Trophoblast cell (in vitro differentiated cells and primary cell): ENCODE results near the gene ARRDC5.
"Not testable (repeated sequence)": the region's sequence is repeated elsewhere in the genome, so short reads cannot be mapped to it uniquely, and the experiment has no call there.

Experiments
- DNase-seq, 2 donors: peaks; one replicate each; pipeline ENCODE4 v3.0.0-alpha.2; 2016
- H2AFZ ChIP-seq: 2 replicates; pipeline ENCODE4 v1.6.1; 2013; ENCODE audit warnings: low read length, moderate library complexity, mild to moderate bottlenecking; ENCODE audit not compliant: insufficient read depth, poor library complexity
- H2AK5ac ChIP-seq: 2 replicates; pipeline ENCODE4 v1.6.1; 2013; ENCODE audit warnings: mild to moderate bottlenecking, low read length
- H2BK120ac ChIP-seq: 2 replicates; pipeline ENCODE4 v1.6.1; 2013; ENCODE audit warnings: low read length, mild to moderate bottlenecking, moderate library complexity; ENCODE audit not compliant: insufficient read depth, poor library complexity
- H2BK12ac ChIP-seq: 2 replicates; pipeline ENCODE4 v1.6.1; 2013; ENCODE audit warnings: mild to moderate bottlenecking, low read length, moderate library complexity
- H2BK5ac ChIP-seq: 2 replicates; pipeline ENCODE4 v1.6.1; 2013; ENCODE audit warnings: low read length, low read depth, moderate library complexity, mild to moderate bottlenecking; ENCODE audit not compliant: poor library complexity
- H3K14ac ChIP-seq: 2 replicates; pipeline ENCODE4 v1.6.1; 2013; ENCODE audit warnings: mild to moderate bottlenecking, low read length
- H3K18ac ChIP-seq: 2 replicates; pipeline ENCODE4 v1.6.1; 2013; ENCODE audit warnings: mild to moderate bottlenecking, low read length
- H3K23ac ChIP-seq: 2 replicates; pipeline ENCODE4 v1.6.1; 2013; ENCODE audit warnings: low read length
- H3K27ac ChIP-seq: 2 replicates; pipeline ENCODE4 v1.5.1; 2013; ENCODE audit warnings: low read depth, mild to moderate bottlenecking, inconsistent platforms, low read length, moderate library complexity
- H3K27me3 ChIP-seq: 2 replicates; pipeline ENCODE4 v1.6.1; 2013; ENCODE audit warnings: inconsistent platforms, mild to moderate bottlenecking, low read length, moderate library complexity; ENCODE audit not compliant: insufficient read depth
- H3K36me3 ChIP-seq, 2 experiments: 1 replicate in 1 of 2; 2 replicates in 1 of 2; pipeline ENCODE4 v1.6.1; 2013; ENCODE audit warnings: low read length in 2 of 2, mild to moderate bottlenecking in 2 of 2, moderate library complexity in 1 of 2; ENCODE audit not compliant: insufficient read depth in 2 of 2, control insufficient read depth in 1 of 2
- H3K4ac ChIP-seq: 2 replicates; pipeline ENCODE4 v1.6.1; 2013; ENCODE audit warnings: low read depth, mild to moderate bottlenecking, low read length, moderate library complexity
- H3K4me1 ChIP-seq, 2 experiments: 1 replicate in 1 of 2; 2 replicates in 1 of 2; pipeline ENCODE4 v1.6.1; 2013; ENCODE audit warnings: low read length in 2 of 2, mild to moderate bottlenecking in 2 of 2, moderate library complexity in 1 of 2; ENCODE audit not compliant: insufficient read depth in 2 of 2, control insufficient read depth in 1 of 2
- H3K4me2 ChIP-seq: 2 replicates; pipeline ENCODE4 v1.6.1; 2013; ENCODE audit warnings: inconsistent platforms, mild to moderate bottlenecking, low read length, moderate library complexity
- H3K4me3 ChIP-seq: 2 replicates; pipeline ENCODE4 v1.5.1; 2013; ENCODE audit warnings: mild to moderate bottlenecking, low read depth, low read length, inconsistent platforms
- H3K79me1 ChIP-seq: one replicate; pipeline ENCODE4 v1.6.1; 2013; ENCODE audit warnings: low read length
- H3K79me2 ChIP-seq: 2 replicates; pipeline ENCODE4 v1.6.1; 2013; ENCODE audit warnings: low read length, mild to moderate bottlenecking; ENCODE audit not compliant: control insufficient read depth, insufficient read depth, poor library complexity
- H3K9ac ChIP-seq: 2 replicates; pipeline ENCODE4 v1.6.1; 2013; ENCODE audit warnings: mild to moderate bottlenecking, low read length
- H3K9me3 ChIP-seq: 2 replicates; pipeline ENCODE4 v1.6.1; 2013; ENCODE audit warnings: low read depth, mild to moderate bottlenecking, control low read depth, inconsistent platforms, low read length; ENCODE audit not compliant: insufficient read depth
- H4K12ac ChIP-seq: 2 replicates; pipeline ENCODE4 v1.6.1; 2013; ENCODE audit warnings: low read depth, mild to moderate bottlenecking, low read length, moderate library complexity
- H4K8ac ChIP-seq: 2 replicates; pipeline ENCODE4 v1.6.1; 2013; ENCODE audit warnings: low read depth, mild to moderate bottlenecking, low read length, moderate library complexity
- H4K91ac ChIP-seq: one replicate; pipeline ENCODE4 v1.6.1; 2013; ENCODE audit warnings: low read depth, mild to moderate bottlenecking, low read length, moderate library complexity
- WGBS: extraction: QIAGEN DNeasy Blood & Tissue Kit; methylation state at CpG from one replicate; pipeline ENCODE4 v1.1.7; 2013; ENCODE audit warnings: missing lambda C conversion rate; ENCODE audit not compliant: insufficient read length, insufficient coverage; ENCODE audit errors: extremely low coverage; 5-methylcytosine and 5-hydroxymethylcytosine counted together

The ARRDC5 gene

DNA sequence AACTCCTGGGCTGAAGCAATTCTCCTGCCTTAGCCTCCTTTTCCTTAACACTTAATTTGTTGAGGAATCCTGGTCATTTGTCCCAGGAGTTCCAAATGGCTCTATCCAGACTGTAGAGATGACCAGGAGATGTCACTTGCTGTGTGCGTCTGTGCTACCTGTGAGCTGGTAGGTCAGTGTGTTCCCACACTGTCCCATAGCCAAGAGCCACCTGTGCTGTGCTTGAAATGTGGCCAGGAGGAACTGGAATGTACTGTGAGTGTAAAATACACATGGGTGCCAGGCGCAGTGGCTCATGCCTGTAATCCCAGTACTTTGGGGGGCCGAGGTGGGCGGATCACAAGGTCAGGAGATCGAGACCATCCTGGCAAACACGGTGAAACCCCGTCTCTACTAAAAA is 36.8 kb upstream of the ARRDC5 start:
- Histone ChIP-seq H4K12ac (no peak overlapping the region), H3K4ac (no peak overlapping the region), H4K8ac (no peak overlapping the region), H3K4me3 (no peak overlapping the region), H2AK5ac (no peak overlapping the region), H3K27ac (no peak overlapping the region), H3K36me3 (peaks cover 40% of the 10 kb centered on the region in 2 experiments), H3K23ac (no peak overlapping the region), H3K9me3 (peaks cover 4% of the 10 kb centered on the region), H2BK12ac (no peak overlapping the region), H3K27me3 (no peaks in the 10 kb centered on the region), H3K79me2 (no peaks in the 10 kb centered on the region), H3K79me1 (no peaks in the 10 kb centered on the region), H3K18ac (no peak overlapping the region), H3K4me1 (no peaks in the 10 kb centered on the region), H2BK120ac (no peak overlapping the region), H3K9ac (no peak overlapping the region), H2BK5ac (no peak overlapping the region), H3K4me2 (no peak overlapping the region), H4K91ac (no peak overlapping the region), H3K14ac (no peak overlapping the region), H2AFZ (no peak overlapping the region)
- DNase-seq = no peak
- no CpG with 5 or more reads among the region's 7 CpGs for WGBS

DNA sequence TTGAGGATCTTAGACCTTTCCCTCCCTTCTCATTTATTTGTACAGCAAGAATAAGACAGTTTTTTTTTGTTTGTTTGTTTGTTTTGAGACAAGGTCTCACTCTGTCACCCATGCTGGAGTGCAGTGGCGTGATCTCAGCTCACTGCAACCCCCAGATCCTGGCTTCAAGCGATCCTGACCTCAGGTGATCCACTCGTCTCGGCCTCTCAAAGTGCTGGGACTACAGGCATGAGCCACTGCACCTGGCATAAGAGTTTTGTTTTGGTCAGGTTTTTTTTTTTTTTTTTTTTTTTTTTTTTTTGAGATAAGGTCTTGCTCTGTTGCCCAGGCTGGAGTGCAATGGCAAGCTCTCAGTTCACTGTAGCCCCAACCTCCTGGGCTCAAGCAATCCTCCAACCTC is 35.8 kb upstream of the ARRDC5 start:
- not testable (repeated sequence) for H2AFZ ChIP-seq, H3K27me3 ChIP-seq, H3K4me3 ChIP-seq, H3K79me2 ChIP-seq, H4K91ac ChIP-seq, H2BK5ac ChIP-seq, H3K9me3 ChIP-seq, H3K4me2 ChIP-seq, H2BK12ac ChIP-seq, H3K18ac ChIP-seq, H3K4ac ChIP-seq, H3K14ac ChIP-seq, H3K23ac ChIP-seq, H3K4me1 ChIP-seq, H2AK5ac ChIP-seq, H3K27ac ChIP-seq, H2BK120ac ChIP-seq, H4K8ac ChIP-seq, H3K79me1 ChIP-seq, H4K12ac ChIP-seq, H3K9ac ChIP-seq, DNase-seq
- peaks cover 38% of the 10 kb centered on the region in 2 experiments for H3K36me3 ChIP-seq
- no CpG with 5 or more reads among the region's 4 CpGs for WGBS

DNA sequence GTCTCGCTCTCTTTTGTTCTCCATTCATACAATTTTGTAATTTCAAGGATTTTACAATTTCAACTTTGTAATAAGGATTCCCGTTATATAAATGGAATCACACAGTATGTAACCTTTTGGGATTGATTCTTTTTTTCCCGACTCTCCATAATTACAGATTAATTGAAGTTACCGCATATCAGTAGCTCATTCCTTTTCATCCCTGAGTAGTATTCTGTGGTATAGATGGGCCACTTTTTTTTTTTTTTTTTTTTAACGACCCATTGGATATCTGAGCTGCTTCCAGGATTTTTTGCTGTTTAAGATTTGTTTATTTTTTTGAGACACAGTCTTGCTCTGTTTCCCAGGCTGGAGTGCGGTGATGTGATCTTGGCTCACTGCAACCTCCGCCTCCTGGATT is 34.4 kb upstream of the ARRDC5 start:
- Histone ChIP-seq H2AK5ac (no peak overlapping the region), H3K9ac (no peak overlapping the region), H3K4ac (no peak overlapping the region), H3K4me2 (no peak overlapping the region), H2BK120ac (no peak overlapping the region), H3K14ac (no peak overlapping the region), H3K36me3 (peaks cover 37 to 38% of the 10 kb centered on the region in 2 experiments), H3K18ac (no peak overlapping the region), H3K27ac (no peak overlapping the region), H4K91ac (no peak overlapping the region), H3K79me2 (no peaks in the 10 kb centered on the region), H3K9me3 (peaks cover 1% of the 10 kb centered on the region), H2BK5ac (no peak overlapping the region), H2AFZ (no peak overlapping the region), H3K23ac (no peak overlapping the region), H3K4me1 (no peaks in the 10 kb centered on the region), H4K8ac (no peak overlapping the region), H4K12ac (no peak overlapping the region), H3K79me1 (no peaks in the 10 kb centered on the region), H3K4me3 (no peak overlapping the region), H2BK12ac (no peak overlapping the region), H3K27me3 (no peaks in the 10 kb centered on the region)
- DNase-seq = no peak
- no CpG with 5 or more reads among the region's 7 CpGs for WGBS

DNA sequence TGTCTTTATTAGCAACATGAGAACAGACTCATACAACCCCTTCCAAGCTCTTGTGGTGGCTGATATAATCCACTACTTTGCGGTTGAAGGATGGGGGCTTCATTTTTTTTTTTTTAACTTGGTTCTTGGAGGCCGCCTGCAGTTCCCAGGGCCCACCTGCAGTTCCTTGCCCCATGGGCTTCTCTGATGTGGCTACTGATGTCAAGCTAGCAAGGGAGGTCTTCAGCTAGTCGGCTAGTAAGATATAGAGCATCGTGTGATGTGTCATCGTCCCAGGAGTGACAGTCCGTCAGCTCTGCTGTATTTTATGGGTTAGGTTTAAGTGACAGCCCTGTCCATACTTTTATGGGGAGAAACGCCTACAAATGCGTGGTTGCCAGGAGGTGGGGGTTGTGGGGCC is 32.7 kb upstream of the ARRDC5 start:
- Histone ChIP-seq H2BK12ac (no peak overlapping the region), H2BK120ac (no peak overlapping the region), H2AK5ac (no peak overlapping the region), H3K9ac (no peak overlapping the region), H4K8ac (no peak overlapping the region), H4K12ac (no peak overlapping the region), H3K27ac (no peak overlapping the region), H2BK5ac (no peak overlapping the region), H3K4me3 (no peak overlapping the region), H3K79me2 (no peaks in the 10 kb centered on the region), H3K4ac (no peak overlapping the region), H3K4me2 (no peak overlapping the region), H3K79me1 (no peaks in the 10 kb centered on the region), H3K9me3 (no peaks in the 10 kb centered on the region), H3K23ac (no peak overlapping the region), H4K91ac (no peak overlapping the region), H3K36me3 (peaks cover 38% of the 10 kb centered on the region in 2 experiments), H3K18ac (no peak overlapping the region), H3K27me3 (no peaks in the 10 kb centered on the region), H2AFZ (no peak overlapping the region), H3K4me1 (no peaks in the 10 kb centered on the region), H3K14ac (no peak overlapping the region)
- DNase-seq = no peak
- WGBS = no CpG with 5 or more reads among the region's 8 CpGs
